GM21515 (cell line): ENCODE data around the gene TMEM150A.
"Not testable (repeated sequence)": the region's sequence is repeated elsewhere in the genome, so short reads cannot be mapped to it uniquely, and the experiment has no call there.

Source experiments
- ATAC-seq: cut with Tn5 transposase; IDR thresholded peaks from one replicate; pipeline ENCODE4 v1.9.1; 2021; ENCODE audit not compliant: unreplicated experiment

The TMEM150A gene

GRCh38 chr2:85577386-85578242, 24.9 kb downstream of the TMEM150A start, which contains the start of gene VAMP8:
Gene VAMP8 (plus strand): TSS chr2:85577586. CDS start chr2:85577647, 61 bp downstream.
- peak; percentile 57 for ATAC-seq

DNA sequence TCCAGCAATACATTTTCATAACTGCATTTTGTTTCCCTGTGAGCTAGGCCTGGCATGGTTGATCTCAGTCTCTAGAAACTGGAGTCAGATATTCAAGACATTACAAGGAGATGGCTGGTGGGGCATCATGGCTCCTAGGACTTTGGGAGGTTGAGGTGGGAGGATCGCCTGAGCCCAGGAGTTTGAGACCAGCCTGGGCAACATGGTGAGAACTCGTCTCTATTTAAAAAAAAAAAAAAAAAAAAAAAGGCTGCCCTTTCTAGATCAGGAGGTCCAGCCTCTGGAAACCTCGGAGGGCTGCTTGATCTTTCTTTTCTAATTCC, 25.5 kb downstream of the TMEM150A start:
- no peak for ATAC-seq

GRCh38 chr2:85575739-85576138, 26.8 kb downstream of the TMEM150A start:
- ATAC-seq, result no peak

DNA sequence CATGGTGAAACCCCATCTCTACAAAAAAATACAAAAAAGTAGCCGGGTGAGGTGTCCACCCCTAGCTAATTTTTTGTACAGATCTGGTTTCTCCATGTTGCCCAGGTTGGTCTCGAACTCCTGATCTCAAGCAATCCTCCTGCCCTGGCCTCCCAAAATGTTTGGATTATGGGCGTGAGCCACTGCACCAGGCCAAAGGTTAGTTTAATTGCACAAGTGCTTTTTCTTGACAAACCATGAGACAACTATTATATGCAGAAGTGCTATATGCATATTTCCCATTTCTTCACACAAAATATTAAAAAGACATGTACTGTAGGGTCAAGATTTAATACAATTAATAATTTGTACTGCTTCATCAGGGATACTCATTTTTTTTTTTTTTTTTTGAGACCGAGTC, 36.2 kb downstream of the TMEM150A start:
- ATAC-seq, result no peak

- no peak for ATAC-seq
Observed at GRCh38 chr2:85564144-85564563, 38.3 kb downstream of the TMEM150A start.

DNA sequence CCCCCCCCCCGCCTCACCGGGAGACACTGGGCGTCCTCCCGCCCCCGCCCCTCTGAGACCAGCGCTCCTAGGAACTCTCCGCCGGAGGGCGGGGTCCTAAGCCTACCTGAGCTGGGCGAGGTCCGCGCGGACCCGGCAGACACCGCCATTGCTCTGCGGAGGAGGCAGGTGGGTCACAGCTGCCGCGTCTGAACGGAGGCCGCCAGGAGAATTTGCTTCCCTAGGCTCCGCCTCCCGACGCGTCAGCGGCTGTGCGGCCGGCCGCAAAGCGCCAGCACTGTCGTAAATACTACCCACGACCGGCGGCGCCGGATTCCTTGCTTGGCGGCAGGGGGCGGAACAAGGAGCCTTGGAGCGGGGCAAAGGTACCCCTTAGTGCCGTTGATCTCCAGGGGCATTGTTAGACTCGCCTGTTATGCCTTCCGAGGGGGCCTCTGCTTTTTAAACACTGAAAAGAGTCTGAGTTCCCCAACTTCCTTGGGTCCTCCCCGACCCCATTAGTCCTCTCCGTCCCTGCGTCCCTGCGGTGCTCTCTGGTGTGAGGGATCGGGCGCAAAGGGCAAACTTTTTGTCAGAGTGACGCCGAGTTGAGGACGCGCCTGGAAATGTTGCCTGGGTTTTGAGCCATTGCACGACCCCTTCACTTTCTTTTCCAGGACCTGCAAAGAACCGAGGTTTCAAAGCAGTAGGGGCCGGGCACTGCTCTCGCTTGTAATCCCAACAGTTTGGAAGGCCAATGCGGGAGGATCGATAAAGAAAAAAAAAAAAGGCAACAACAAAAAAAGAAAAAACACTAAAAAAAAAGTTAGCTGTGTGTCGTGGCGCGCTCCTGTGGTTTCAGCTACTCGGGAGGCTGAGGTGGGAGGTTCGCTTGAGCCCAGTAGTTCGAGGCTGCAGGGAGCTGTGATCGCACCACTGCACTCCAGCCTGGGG, 41.0 kb downstream of the TMEM150A start, which contains the start of gene GGCX:
Gene GGCX (minus strand): TSS at position 214 of the 933 bp plus-strand sequence. CDS start 65 bp downstream, at position 149.
- ATAC-seq, result peak; percentile 92

DNA sequence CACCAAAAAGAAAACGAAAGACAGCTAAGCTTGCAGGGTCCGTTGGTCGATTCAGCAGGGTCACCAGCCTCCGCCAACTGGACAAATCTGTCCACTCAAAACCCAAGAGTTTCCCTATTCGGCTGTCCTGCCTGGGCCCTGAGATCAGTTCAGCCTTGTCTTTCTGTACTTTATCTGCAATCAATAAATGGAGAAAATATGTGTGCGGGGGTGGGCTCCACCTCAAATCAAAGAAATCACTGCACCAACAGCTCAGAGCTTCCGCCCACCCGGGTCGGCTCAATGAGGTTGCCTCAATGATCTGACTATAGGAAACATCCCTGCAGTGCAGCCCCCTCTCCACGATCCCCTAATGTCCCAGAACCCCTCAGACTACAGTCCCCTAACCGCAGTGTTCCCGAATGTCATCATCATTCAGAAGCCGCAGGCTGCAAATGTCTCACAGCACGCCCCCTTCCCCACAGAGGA, 41.7 kb downstream of the TMEM150A start:
- no peak for ATAC-seq

DNA sequence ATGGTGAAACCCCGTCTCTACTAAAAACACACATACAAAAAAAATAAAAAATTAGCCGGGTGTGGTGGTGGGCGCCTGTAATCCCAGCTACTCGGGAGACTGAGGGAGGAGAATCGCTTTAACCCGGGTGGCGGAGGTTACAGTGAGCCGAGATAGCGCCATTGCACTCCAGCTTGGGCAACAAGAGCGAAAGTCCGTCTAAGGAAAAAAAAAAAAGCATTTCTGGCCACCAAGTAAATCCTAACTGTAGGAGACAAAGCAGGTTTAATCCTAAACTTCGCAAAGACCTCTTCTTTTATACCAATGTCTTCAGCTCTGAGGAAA, 42.1 kb downstream of the TMEM150A start:
- ATAC-seq, result not testable (repeated sequence)

DNA sequence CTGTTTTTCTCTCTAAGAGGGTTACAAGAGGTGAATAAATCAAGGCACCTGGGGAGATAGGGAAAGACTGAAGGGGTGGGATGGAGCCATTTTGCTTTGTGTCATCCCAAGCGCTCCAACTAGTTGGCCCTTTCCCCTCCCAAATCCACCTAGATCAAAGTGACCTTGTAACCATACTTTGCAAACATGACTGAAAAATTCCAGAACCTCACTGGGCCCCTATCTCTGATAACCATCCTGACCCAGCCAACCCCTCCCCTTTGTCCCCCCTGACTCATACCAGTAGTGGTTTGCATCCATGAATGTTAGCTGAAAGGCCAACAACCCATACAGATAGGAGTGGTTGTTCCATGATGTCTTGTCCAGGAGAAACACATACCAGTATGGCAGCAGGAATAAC, 44.3 kb downstream of the TMEM150A start:
- ATAC-seq, result no peak

GRCh38 chr2:85557130-85557529, 45.4 kb downstream of the TMEM150A start:
- ATAC-seq, result no peak

DNA sequence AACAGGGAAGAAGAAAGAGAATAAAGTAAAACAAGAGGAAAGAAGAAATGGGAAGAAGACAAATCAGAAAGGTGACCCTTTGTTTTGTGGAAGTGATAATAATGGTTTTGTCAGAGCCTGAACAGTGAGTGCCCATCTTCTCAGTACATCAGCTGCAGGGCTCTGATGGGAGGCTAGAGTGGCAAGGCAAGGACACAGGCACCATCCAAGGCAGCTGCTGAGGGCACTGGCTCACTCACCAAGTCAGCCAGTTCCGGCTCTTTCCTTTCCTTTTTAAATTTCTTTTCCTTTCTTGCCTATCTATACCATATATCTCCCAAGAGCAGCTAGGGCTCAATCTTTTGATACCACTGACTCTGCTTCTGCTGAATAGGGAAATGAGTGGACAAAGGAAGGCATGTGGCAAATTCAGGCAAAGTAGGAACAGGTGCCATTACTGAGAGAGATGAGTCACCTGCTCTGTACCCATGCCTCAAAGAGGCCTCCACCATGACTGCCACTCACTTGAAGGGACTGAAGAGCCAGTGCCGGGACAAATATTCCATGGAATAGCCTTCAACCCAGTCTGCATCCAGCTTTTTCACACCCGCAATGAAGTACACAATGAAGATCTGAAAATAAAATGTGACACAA, 47.4 kb downstream of the TMEM150A start:
- no peak for ATAC-seq

DNA sequence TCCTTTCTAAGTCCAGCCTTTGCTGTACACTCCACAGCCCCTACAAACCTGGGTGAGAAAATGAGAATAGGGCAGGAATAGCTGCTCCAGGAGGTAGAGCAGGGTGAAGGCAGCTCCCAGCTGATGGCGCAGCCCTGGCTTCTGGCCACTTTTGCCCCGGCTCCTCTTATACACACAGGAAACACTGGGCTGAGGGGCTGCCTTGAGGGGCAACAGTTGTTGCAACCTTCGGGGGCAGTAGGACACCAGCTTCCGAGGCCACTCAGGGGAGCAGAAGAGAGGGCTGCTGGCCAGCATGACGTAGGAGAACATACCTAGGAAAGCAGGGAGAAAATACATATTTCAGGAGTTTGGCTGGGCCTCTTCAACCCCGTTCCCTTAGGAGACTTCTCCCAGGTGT, 49.3 kb downstream of the TMEM150A start:
- no peak for ATAC-seq

- ATAC-seq, result no peak
Observed at GRCh38 chr2:85551698-85552678, 50.5 kb downstream of the TMEM150A start.

GRCh38 chr2:85550486-85550885, 52.0 kb downstream of the TMEM150A start:
- ATAC-seq, result no peak

- no peak for ATAC-seq
Observed at GRCh38 chr2:85549826-85550225, 52.7 kb downstream of the TMEM150A start.

- ATAC-seq, result no peak
Observed at GRCh38 chr2:85549095-85549494, 53.4 kb downstream of the TMEM150A start.

- ATAC-seq, result no peak
Observed at GRCh38 chr2:85548608-85548900, 53.9 kb downstream of the TMEM150A start.
